GM12878 (cell line): ENCODE results near the gene THOC5. TPM values are rescaled to one million over a fixed set of nuclear protein-coding genes. Genes with fewer than 3 reads are reported as not detected.

Experiments used
- ATAC-seq: fragments of 200-7000 bp; cut with Tn5 transposase; 3 replicates; pipeline ENCODE4 v1.9.1; 2020; ENCODE audit warnings: mild to moderate bottlenecking, moderate library complexity
- BruUV-seq: library from RNA; stranded (reverse); fragments of 400-500 nt; replicated peaks from 2 replicates; lab custom pipeline; 2021; lab: Mats Ljungman, UMichigan
- CTCF ChIA-PET: fragments of 300-600 bp; sonication (Branson Sonifier 250); formaldehyde crosslinking; extraction: SDS; loops from one replicate; lab custom pipeline; 2021; ENCODE audit warnings: inconsistent platforms; lab: Yijun Ruan, JAX
- POLR2A ChIA-PET: fragments of 350-600 bp; formaldehyde crosslinking; extraction: SDS; loops from one replicate; lab custom pipeline; 2021; ENCODE audit warnings: inconsistent platforms; lab: Charles Lee
- RAD21 ChIA-PET: fragments of 300-600 bp; sonication (Branson Sonifier 250); formaldehyde crosslinking; loops from one replicate; lab custom pipeline; 2023; ENCODE audit warnings: antibody characterized with exemption; ENCODE audit not compliant: unreplicated experiment; lab: Charles Lee
- SMC1A ChIA-PET: fragments of 300-600 bp; sonication (Branson Sonifier 250); formaldehyde crosslinking; loops from one replicate; lab custom pipeline; 2023; ENCODE audit not compliant: unreplicated experiment, uncharacterized antibody; lab: Charles Lee
- DNase-seq: peaks from one replicate; pipeline ENCODE4 v3.0.0-alpha.2; 2011; ENCODE audit warnings: low read depth, low spot score
- FAIRE-seq: peaks from 3 replicates; lab custom pipeline; 2011; peaks lifted over from hg19 to GRCh38; lab: Jason Lieb, UNC
- H2AFZ ChIP-seq: 2 replicates; pipeline ENCODE4 v1.6.0; 2011; ENCODE audit warnings: low read depth, low read length, control low read depth; ENCODE audit not compliant: control insufficient read depth
- H3K27ac ChIP-seq: 2 replicates; pipeline ENCODE4 v1.5.1; 2011; ENCODE audit warnings: control low read depth; ENCODE audit not compliant: control insufficient read depth, insufficient read depth
- H3K27me3 ChIP-seq, 2 experiments: replicated peaks in 1 of 2; 2 replicates each; pipeline versions ENCODE4 v1.6.0 to v1.6.1; 2011; ENCODE audit warnings: low read length in 1 of 2; ENCODE audit not compliant: control insufficient read depth in 2 of 2, insufficient read depth in 2 of 2
- H3K36me3 ChIP-seq, 2 experiments: 2 replicates each; pipeline ENCODE4 v1.5.1; 2011; ENCODE audit warnings: low read length in 1 of 2; ENCODE audit not compliant: control insufficient read depth in 2 of 2, insufficient read depth in 2 of 2
- H3K4me1 ChIP-seq: 2 replicates; pipeline ENCODE4 v1.6.1; 2011; ENCODE audit warnings: mild to moderate bottlenecking, low read length, moderate library complexity, mixed read lengths; ENCODE audit not compliant: control insufficient read depth, insufficient read depth
- H3K4me2 ChIP-seq: 2 replicates; pipeline ENCODE4 v1.6.0; 2011; ENCODE audit warnings: control low read depth; ENCODE audit not compliant: control insufficient read depth, insufficient read depth
- H3K4me3 ChIP-seq: fragments of 200-600 bp; sonication (generic); 2 replicates; pipeline ENCODE4 v1.5.1; 2016
- H3K79me2 ChIP-seq: 2 replicates; pipeline ENCODE4 v1.6.0; 2011; ENCODE audit warnings: low read length; ENCODE audit not compliant: control insufficient read depth, insufficient read depth
- H3K9ac ChIP-seq: 2 replicates; pipeline ENCODE4 v1.8.0; 2011; ENCODE audit warnings: low read length, control low read depth, mixed read lengths; ENCODE audit not compliant: control insufficient read depth, insufficient read depth
- H3K9me3 ChIP-seq: replicated peaks from 3 replicates; pipeline ENCODE4 v1.5.1; 2011; ENCODE audit warnings: mild to moderate bottlenecking, low read length; ENCODE audit not compliant: control insufficient read depth, insufficient read depth
- H4K20me1 ChIP-seq: 2 replicates; pipeline ENCODE4 v1.6.0; 2011; ENCODE audit not compliant: control insufficient read depth, insufficient read depth
- ETV6 ChIP-seq, 2 experiments: fragments of 450-650 bp in 1 of 2; IDR thresholded peaks in 1 of 2; conservative IDR thresholded peaks in 1 of 2; 2 replicates each; pipeline ENCODE4 v1.6.1; 2014; ENCODE audit warnings: antibody characterized with exemption in 1 of 2, borderline replicate concordance in 1 of 2, low read depth in 1 of 2, mild to moderate bottlenecking in 1 of 2, moderate library complexity in 1 of 2
- FOXK2 ChIP-seq: fragments of 450-650 bp; IDR thresholded peaks from 2 replicates; pipeline ENCODE4 v1.6.1; 2017; ENCODE audit warnings: mild to moderate bottlenecking, moderate library complexity
- MTA2 ChIP-seq: fragments of 450-650 bp; IDR thresholded peaks from 2 replicates; pipeline ENCODE4 v1.6.1; 2016; ENCODE audit warnings: low read depth, mild to moderate bottlenecking, moderate library complexity
- POLR2AphosphoS5 ChIP-seq: IDR thresholded peaks from 2 replicates; pipeline ENCODE4 v1.6.1; 2011; ENCODE audit warnings: mild to moderate bottlenecking, low read length, inconsistent platforms
- RCOR1 ChIP-seq: conservative IDR thresholded peaks from 2 replicates; pipeline ENCODE4 v1.6.1; 2012; ENCODE audit warnings: low read depth, low read length, improper control_type of control experiment
- ZBED1 ChIP-seq: IDR thresholded peaks from 2 replicates; pipeline ENCODE4 v1.6.1; 2016; ENCODE audit warnings: borderline replicate concordance
- ZNF24 ChIP-seq: fragments of 450-650 bp; IDR thresholded peaks from 2 replicates; pipeline ENCODE4 v1.6.1; 2017; ENCODE audit warnings: antibody characterized with exemption, mild to moderate bottlenecking
- WGBS: methylation state at CpG from one replicate; pipeline ENCODE4 v1.1.6; 2016; ENCODE audit warnings: low lambda C conversion rate; ENCODE audit not compliant: insufficient replicate concordance, insufficient coverage; ENCODE audit errors: missing lambda C conversion rate; 5-methylcytosine and 5-hydroxymethylcytosine counted together
- in situ Hi-C: fragments of 300-500 bp; cut with MboI; formaldehyde crosslinking; loops from 9 replicates; pipeline ENCODE4 v1.14.3; 2018; ENCODE audit warnings: mixed read lengths
- intact Hi-C: fragments of 100-400 bp; cut with micrococcal nuclease; formaldehyde crosslinking; loops from one replicate; pipeline ENCODE4 v1.14.2; 2022; ENCODE audit not compliant: unreplicated experiment
- polyA plus RNA-seq, 11 experiments: library from polyadenylated mRNA; depleted of rRNA in 4 of 11; unstranded in 6 of 11; stranded (reverse) in 5 of 11; fragments of >200 nt; fragmentation: Nextera tagmentation in 4 of 11; fragmentation: Illumina TruSeq in 1 of 11; extraction: Ambion mirVana in 4 of 11; extraction: Trizol in 1 of 11; gene quantifications; 1 replicate in 1 of 11; 2 replicates in 10 of 11; pipeline versions ENCODE4 v1.2.1 to v1.2.3, GENCODE V29; 2011 to 2016; ENCODE audit warnings: inconsistent platforms in 2 of 11, missing spikeins in 2 of 11, low read depth in 1 of 11
- total RNA-seq, 4 experiments: library from RNA; depleted of rRNA in 3 of 4; stranded (reverse); fragments of >200 nt in 3 of 4; fragmentation: Illumina TruSeq in 1 of 4; extraction: Trizol in 1 of 4; gene quantifications; 2 replicates each; pipeline versions ENCODE4 v1.2.1 to v1.2.3, GENCODE V29; 2013 to 2021
- TF ChIP-seq, protein P1 (sequence below): IDR thresholded peaks from 2 replicates; pipeline ENCODE4 v1.6.1; 2011; ENCODE audit warnings: borderline replicate concordance, low read depth, mild to moderate bottlenecking, moderate library complexity, mixed read lengths, low read length; ENCODE audit not compliant: insufficient read depth; ENCODE audit errors: extremely low read length
- TF ChIP-seq, protein P2 (sequence below): fragments of 450-650 bp; IDR thresholded peaks from 2 replicates; pipeline ENCODE4 v1.6.1; 2017; ENCODE audit warnings: mild to moderate bottlenecking

The THOC5 gene
- total and polyA plus RNA-seq, 10 of the 15 experiments (the other 5 are each of a cell fraction or from before 2014, with no cell fraction given): 20.9 to 44.9 (median 31.4) TPM

DNA sequence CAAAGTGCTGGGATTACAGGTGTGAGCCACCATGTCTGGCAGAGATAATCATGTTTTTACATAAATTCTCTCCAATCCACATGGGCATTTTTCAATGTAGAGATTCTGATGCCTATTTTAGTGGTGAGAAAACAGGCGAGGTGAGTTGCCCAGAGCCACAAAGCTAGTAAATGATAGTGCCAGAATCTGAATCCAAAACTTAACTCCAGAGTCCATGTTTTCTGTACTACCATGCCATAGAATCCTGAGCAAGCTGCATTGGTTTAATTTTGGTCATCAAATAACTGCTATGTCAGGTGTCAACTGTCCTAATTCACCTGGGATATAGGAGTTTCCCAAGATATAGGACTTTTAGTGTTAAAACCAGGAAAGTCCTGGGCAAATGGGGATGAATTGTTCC is 59.9 kb downstream of the THOC5 start:
- CTCF ChIA-PET: no interaction called here
- no peak overlapping the region for H2AFZ ChIP-seq
- in situ Hi-C loops: no loop called here
- H4K20me1 ChIP-seq: no peaks in the 10 kb centered on the region
- H3K4me1 ChIP-seq: no peaks in the 10 kb centered on the region
- BruUV-seq: no TSS peak
- no peaks in the 10 kb centered on the region for H3K79me2 ChIP-seq
- TF ChIP-seq ZNF24 (no peak), RCOR1 (no peak), MTA2 (no peak), POLR2AphosphoS5 (no peak), ETV6 (conservative IDR thresholded peaks at IDR 0.05 in 1 of 2, IDR thresholded peaks at IDR 0.05 in 1 of 2; ENCODE audit: borderline replicate concordance in 1 of 2, low read depth in 1 of 2) (no peak), FOXK2 (no peak), ZBED1 (no peak)
- TF ChIP-seq, protein P1, sequence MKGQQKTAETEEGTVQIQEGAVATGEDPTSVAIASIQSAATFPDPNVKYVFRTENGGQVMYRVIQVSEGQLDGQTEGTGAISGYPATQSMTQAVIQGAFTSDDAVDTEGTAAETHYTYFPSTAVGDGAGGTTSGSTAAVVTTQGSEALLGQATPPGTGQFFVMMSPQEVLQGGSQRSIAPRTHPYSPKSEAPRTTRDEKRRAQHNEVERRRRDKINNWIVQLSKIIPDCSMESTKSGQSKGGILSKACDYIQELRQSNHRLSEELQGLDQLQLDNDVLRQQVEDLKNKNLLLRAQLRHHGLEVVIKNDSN: no peak
- TF ChIP-seq, protein P2, sequence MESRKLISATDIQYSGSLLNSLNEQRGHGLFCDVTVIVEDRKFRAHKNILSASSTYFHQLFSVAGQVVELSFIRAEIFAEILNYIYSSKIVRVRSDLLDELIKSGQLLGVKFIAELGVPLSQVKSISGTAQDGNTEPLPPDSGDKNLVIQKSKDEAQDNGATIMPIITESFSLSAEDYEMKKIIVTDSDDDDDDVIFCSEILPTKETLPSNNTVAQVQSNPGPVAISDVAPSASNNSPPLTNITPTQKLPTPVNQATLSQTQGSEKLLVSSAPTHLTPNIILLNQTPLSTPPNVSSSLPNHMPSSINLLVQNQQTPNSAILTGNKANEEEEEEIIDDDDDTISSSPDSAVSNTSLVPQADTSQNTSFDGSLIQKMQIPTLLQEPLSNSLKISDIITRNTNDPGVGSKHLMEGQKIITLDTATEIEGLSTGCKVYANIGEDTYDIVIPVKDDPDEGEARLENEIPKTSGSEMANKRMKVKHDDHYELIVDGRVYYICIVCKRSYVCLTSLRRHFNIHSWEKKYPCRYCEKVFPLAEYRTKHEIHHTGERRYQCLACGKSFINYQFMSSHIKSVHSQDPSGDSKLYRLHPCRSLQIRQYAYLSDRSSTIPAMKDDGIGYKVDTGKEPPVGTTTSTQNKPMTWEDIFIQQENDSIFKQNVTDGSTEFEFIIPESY: no peak
- TF ChIP-seq, all 136 proteins: peak for 0
- Histone ChIP-seq H3K4me3 (no peak overlapping the region), H3K27ac (no peak overlapping the region), H3K4me2 (no peak overlapping the region), H3K27me3 (no peaks in the 10 kb centered on the region), H3K9me3 (no peaks in the 10 kb centered on the region; the same call in 1 of the 3 replicates), H3K9ac (no peak overlapping the region), H3K36me3 (no peaks in the 10 kb centered on the region)
- WGBS: 25% methylated on average over 1 of the region's 1 CpG
- POLR2A ChIA-PET: no interaction called here
- SMC1A ChIA-PET: interaction anchor here (1.2 kb wide), 1 partner anchor 17 kb away, joined by 3 read pairs; no protein-coding TSS in a partner anchor
- DNase-seq: no peak
- ATAC-seq: no peak
- intact Hi-C loops: no loop called here
- FAIRE-seq: no peak
- RAD21 ChIA-PET: no interaction called here
